K562 (cell line): ENCODE measurements around the gene MARK3. TPM values are rescaled to one million over a fixed set of nuclear protein-coding genes. Genes with fewer than 3 reads are reported as not detected.

Source experiments
- BRF2 ChIP-seq: IDR thresholded peaks from 3 replicates; pipeline ENCODE4 v1.6.1; 2011; ENCODE audit warnings: borderline replicate concordance, mild to moderate bottlenecking; ENCODE audit not compliant: insufficient read length, insufficient read depth
- ETV1 ChIP-seq: fragments of 450-650 bp; conservative IDR thresholded peaks from 2 replicates; pipeline ENCODE4 v1.6.1; 2016; ENCODE audit warnings: missing genetic modification characterization, control low read depth, low read depth, missing compliant biosample characterization
- GABPA ChIP-seq: fragments of 200-800 bp; sonication (Bioruptor generic); conservative IDR thresholded peaks from 2 replicates; pipeline ENCODE4 v1.6.1; 2016; ENCODE audit warnings: low read depth, missing genetic modification characterization, missing compliant biosample characterization
- GATAD2B ChIP-seq: fragments of 450-650 bp; IDR thresholded peaks from 2 replicates; pipeline ENCODE4 v1.6.1; 2017; ENCODE audit warnings: mild to moderate bottlenecking, borderline replicate concordance
- HLTF ChIP-seq: fragments of 450-650 bp; IDR thresholded peaks from 2 replicates; pipeline ENCODE4 v1.6.1; 2016
- KAT2B ChIP-seq: IDR thresholded peaks from one replicate; pipeline ENCODE4 v1.6.1; 2012; ENCODE audit warnings: low read depth, mild to moderate bottlenecking, control low read depth, inconsistent platforms, low read length, moderate library complexity
- MLX ChIP-seq, 2 experiments: fragments of 450-650 bp in 1 of 2; sonication (generic) in 1 of 2; formaldehyde crosslinking; conservative IDR thresholded peaks; 2 replicates each; pipeline versions ENCODE4 v1.4.0 to v1.8.1; 2020 to 2022; ENCODE audit warnings: mild to moderate bottlenecking in 1 of 2, missing genetic modification reagents in 1 of 2
- MYBL2 ChIP-seq, 2 experiments: fragments of 450-650 bp in 1 of 2; sonication (generic) in 1 of 2; formaldehyde crosslinking in 1 of 2; IDR thresholded peaks; 2 replicates each; pipeline versions ENCODE4 v1.6.1 to v1.8.1; 2017 to 2022; ENCODE audit warnings: borderline replicate concordance in 1 of 2, inconsistent platforms in 1 of 2, low read depth in 1 of 2, mild to moderate bottlenecking in 1 of 2, missing genetic modification reagents in 1 of 2, moderate library complexity in 1 of 2
- NONO ChIP-seq, 2 experiments: fragments of 200-400 bp in 1 of 2; fragments of 450-650 bp in 1 of 2; formaldehyde crosslinking in 1 of 2; IDR thresholded peaks; 2 replicates each; pipeline ENCODE4 v1.6.1; 2017; ENCODE audit warnings: low read depth in 2 of 2, mild to moderate bottlenecking in 2 of 2, moderate library complexity in 2 of 2, low read length in 1 of 2
- RB1 ChIP-seq: fragments of 450-650 bp; IDR thresholded peaks from 2 replicates; pipeline ENCODE4 v1.6.1; 2017; ENCODE audit warnings: low read depth, mild to moderate bottlenecking
- RBFOX2 ChIP-seq: fragments of 200-400 bp; formaldehyde crosslinking; IDR thresholded peaks from 2 replicates; pipeline ENCODE4 v1.6.1; 2017; ENCODE audit warnings: low read depth, mild to moderate bottlenecking, low read length, moderate library complexity
- TARDBP ChIP-seq: fragments of 450-650 bp; IDR thresholded peaks from 2 replicates; pipeline ENCODE4 v1.6.1; 2016
- TEAD4 ChIP-seq, 2 experiments: sonication (generic) in 1 of 2; formaldehyde crosslinking in 1 of 2; IDR thresholded peaks; 2 replicates each; pipeline versions ENCODE4 v1.6.1 to v1.8.0; 2012 to 2022; ENCODE audit warnings: borderline replicate concordance in 1 of 2, inconsistent platforms in 1 of 2, low read length in 1 of 2, mild to moderate bottlenecking in 1 of 2, missing genetic modification reagents in 1 of 2
- TGIF2 ChIP-seq: sonication (generic); formaldehyde crosslinking; IDR thresholded peaks from 2 replicates; pipeline ENCODE4 v1.8.1; 2022; ENCODE audit warnings: mild to moderate bottlenecking, missing genetic modification reagents, moderate library complexity
- ZNF184 ChIP-seq: sonication (generic); formaldehyde crosslinking; IDR thresholded peaks from 2 replicates; pipeline ENCODE4 v1.5.0; 2020; ENCODE audit warnings: missing genetic modification reagents
- polyA plus RNA-seq, 8 experiments: library from polyadenylated mRNA; depleted of rRNA in 4 of 8; stranded (reverse) in 5 of 8; unstranded in 3 of 8; fragments of >200 nt; fragmentation: Nextera tagmentation in 2 of 8; fragmentation: Illumina TruSeq in 1 of 8; extraction: Ambion mirVana in 2 of 8; extraction: Trizol in 1 of 8; gene quantifications; 2 replicates each; pipeline versions ENCODE4 v1.2.1 to v1.2.3, GENCODE V29; 2011 to 2014; ENCODE audit warnings: inconsistent platforms in 1 of 8, missing spikeins in 1 of 8
- total RNA-seq, 7 experiments: library from RNA; depleted of rRNA in 6 of 7; stranded (reverse); fragments of >200 nt in 6 of 7; fragmentation: Illumina TruSeq in 2 of 7; extraction: Trizol in 2 of 7; gene quantifications; 2 replicates each; pipeline versions ENCODE4 v1.2.1 to v1.2.3, GENCODE V29; 2011 to 2021; ENCODE audit warnings: low replicate concordance in 1 of 7
- TF ChIP-seq, protein P1 (sequence below): fragments of 250-450 bp; sonication (Bioruptor Pico); IDR thresholded peaks from 2 replicates; pipeline ENCODE4 v1.5.0; 2022; ENCODE audit warnings: mild to moderate bottlenecking
- TF ChIP-seq, protein P2 (sequence below): fragments of 250-450 bp; sonication (Bioruptor Pico); IDR thresholded peaks from 2 replicates; pipeline ENCODE4 v1.8.0; 2021; ENCODE audit warnings: borderline replicate concordance, mild to moderate bottlenecking, moderate library complexity; ENCODE audit not compliant: poor library complexity, severe bottlenecking
- TF ChIP-seq, protein P3 (sequence below): sonication (generic); formaldehyde crosslinking; IDR thresholded peaks from 2 replicates; pipeline ENCODE4 v1.8.0; 2023; ENCODE audit warnings: mild to moderate bottlenecking, missing genetic modification reagents

MARK3 gene
- total and polyA plus RNA-seq, 9 of the 15 experiments (the other 6 are each of a cell fraction or from before 2014, with no cell fraction given): 10.1 to 68.7 (median 56.3) TPM

- no peak for TF ChIP-seq TEAD4 (IDR thresholded peaks at IDR 0.05; ENCODE audit: low read length)
- TF ChIP-seq TEAD4 (CRISPR knock-in tag; IDR thresholded peaks at IDR 0.05; ENCODE audit: borderline replicate concordance): no peak
- TF ChIP-seq RBFOX2: peak; percentile 50
- no peak for TF ChIP-seq ETV1
- TF ChIP-seq, protein P1, sequence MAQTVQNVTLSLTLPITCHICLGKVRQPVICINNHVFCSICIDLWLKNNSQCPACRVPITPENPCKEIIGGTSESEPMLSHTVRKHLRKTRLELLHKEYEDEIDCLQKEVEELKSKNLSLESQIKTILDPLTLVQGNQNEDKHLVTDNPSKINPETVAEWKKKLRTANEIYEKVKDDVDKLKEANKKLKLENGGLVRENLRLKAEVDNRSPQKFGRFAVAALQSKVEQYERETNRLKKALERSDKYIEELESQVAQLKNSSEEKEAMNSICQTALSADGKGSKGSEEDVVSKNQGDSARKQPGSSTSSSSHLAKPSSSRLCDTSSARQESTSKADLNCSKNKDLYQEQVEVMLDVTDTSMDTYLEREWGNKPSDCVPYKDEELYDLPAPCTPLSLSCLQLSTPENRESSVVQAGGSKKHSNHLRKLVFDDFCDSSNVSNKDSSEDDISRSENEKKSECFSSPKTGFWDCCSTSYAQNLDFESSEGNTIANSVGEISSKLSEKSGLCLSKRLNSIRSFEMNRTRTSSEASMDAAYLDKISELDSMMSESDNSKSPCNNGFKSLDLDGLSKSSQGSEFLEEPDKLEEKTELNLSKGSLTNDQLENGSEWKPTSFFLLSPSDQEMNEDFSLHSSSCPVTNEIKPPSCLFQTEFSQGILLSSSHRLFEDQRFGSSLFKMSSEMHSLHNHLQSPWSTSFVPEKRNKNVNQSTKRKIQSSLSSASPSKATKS (CRISPR knock-in tag): no peak
- no peak for TF ChIP-seq MYBL2 (IDR thresholded peaks at IDR 0.05; ENCODE audit: low read depth)
- no peak for TF ChIP-seq MYBL2 (CRISPR knock-in tag; IDR thresholded peaks at IDR 0.05; ENCODE audit: borderline replicate concordance)
- TF ChIP-seq TARDBP: no peak
- no peak for TF ChIP-seq GATAD2B
- TF ChIP-seq, protein P2, sequence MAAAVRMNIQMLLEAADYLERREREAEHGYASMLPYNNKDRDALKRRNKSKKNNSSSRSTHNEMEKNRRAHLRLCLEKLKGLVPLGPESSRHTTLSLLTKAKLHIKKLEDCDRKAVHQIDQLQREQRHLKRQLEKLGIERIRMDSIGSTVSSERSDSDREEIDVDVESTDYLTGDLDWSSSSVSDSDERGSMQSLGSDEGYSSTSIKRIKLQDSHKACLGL (CRISPR knock-in tag): no peak
- 0 out of 2 replicates have a peak, but pooled peaks have one; percentile 16 for TF ChIP-seq GABPA (tag)
- TF ChIP-seq HLTF: no peak
- no peak for TF ChIP-seq KAT2B
- no peak for TF ChIP-seq MLX (CRISPR knock-in tag; conservative IDR thresholded peaks at IDR 0.05)
- TF ChIP-seq, protein P3, sequence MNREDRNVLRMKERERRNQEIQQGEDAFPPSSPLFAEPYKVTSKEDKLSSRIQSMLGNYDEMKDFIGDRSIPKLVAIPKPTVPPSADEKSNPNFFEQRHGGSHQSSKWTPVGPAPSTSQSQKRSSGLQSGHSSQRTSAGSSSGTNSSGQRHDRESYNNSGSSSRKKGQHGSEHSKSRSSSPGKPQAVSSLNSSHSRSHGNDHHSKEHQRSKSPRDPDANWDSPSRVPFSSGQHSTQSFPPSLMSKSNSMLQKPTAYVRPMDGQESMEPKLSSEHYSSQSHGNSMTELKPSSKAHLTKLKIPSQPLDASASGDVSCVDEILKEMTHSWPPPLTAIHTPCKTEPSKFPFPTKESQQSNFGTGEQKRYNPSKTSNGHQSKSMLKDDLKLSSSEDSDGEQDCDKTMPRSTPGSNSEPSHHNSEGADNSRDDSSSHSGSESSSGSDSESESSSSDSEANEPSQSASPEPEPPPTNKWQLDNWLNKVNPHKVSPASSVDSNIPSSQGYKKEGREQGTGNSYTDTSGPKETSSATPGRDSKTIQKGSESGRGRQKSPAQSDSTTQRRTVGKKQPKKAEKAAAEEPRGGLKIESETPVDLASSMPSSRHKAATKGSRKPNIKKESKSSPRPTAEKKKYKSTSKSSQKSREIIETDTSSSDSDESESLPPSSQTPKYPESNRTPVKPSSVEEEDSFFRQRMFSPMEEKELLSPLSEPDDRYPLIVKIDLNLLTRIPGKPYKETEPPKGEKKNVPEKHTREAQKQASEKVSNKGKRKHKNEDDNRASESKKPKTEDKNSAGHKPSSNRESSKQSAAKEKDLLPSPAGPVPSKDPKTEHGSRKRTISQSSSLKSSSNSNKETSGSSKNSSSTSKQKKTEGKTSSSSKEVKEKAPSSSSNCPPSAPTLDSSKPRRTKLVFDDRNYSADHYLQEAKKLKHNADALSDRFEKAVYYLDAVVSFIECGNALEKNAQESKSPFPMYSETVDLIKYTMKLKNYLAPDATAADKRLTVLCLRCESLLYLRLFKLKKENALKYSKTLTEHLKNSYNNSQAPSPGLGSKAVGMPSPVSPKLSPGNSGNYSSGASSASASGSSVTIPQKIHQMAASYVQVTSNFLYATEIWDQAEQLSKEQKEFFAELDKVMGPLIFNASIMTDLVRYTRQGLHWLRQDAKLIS (CRISPR knock-in tag): 0 out of 2 replicates have a peak, but pooled peaks have one; percentile 4
- no peak for TF ChIP-seq TGIF2 (CRISPR knock-in tag)
- TF ChIP-seq ZNF184 (CRISPR knock-in tag): no peak
- TF ChIP-seq RB1: peak; percentile 17; the same call in 1 of the 2 replicates
- TF ChIP-seq NONO (IDR thresholded peaks at IDR 0.05; ENCODE audit: low read depth in 2 of 2, low read length in 1 of 2): no peak
- no peak for TF ChIP-seq BRF2
These were observed 136.3 kb downstream of the MARK3 start (continued) for GRCh38 chr14:103521438-103521950.
